Keratinocyte (primary cell): ENCODE results near the gene PEPD. TPM values are rescaled to one million over a fixed set of nuclear protein-coding genes. Genes with fewer than 3 reads are reported as not detected.

Experiments
- DNase-seq: peaks from one replicate; pipeline ENCODE4 v3.0.0-alpha.2; 2011; ENCODE audit warnings: low read depth, missing footprints, low spot score
- FAIRE-seq: peaks from 2 replicates; lab custom pipeline; 2011; peaks lifted over from hg19 to GRCh38; lab: Jason Lieb, UNC
- H2AFZ ChIP-seq: 2 replicates; pipeline ENCODE4 v1.6.0; 2012; ENCODE audit warnings: low read length, control low read depth, inconsistent platforms; ENCODE audit not compliant: control insufficient read depth
- H3K27ac ChIP-seq: 2 replicates; pipeline ENCODE4 v1.5.1; 2011; ENCODE audit warnings: low read length; ENCODE audit not compliant: control insufficient read depth, insufficient read depth
- H3K27me3 ChIP-seq: 3 replicates; pipeline ENCODE4 v1.6.0; 2011; ENCODE audit warnings: low read length; ENCODE audit not compliant: control insufficient read depth, insufficient read depth; ENCODE audit errors: extremely low read depth
- H3K36me3 ChIP-seq, 2 experiments: 2 replicates in 1 of 2; 3 replicates in 1 of 2; pipeline ENCODE4 v1.5.1; 2011; ENCODE audit warnings: low read length in 2 of 2, mild to moderate bottlenecking in 1 of 2; ENCODE audit not compliant: control insufficient read depth in 2 of 2, insufficient read depth in 2 of 2; ENCODE audit errors: extremely low read depth in 1 of 2
- H3K4me1 ChIP-seq: 3 replicates; pipeline ENCODE4 v1.5.1; 2011; ENCODE audit warnings: low read length; ENCODE audit not compliant: control insufficient read depth, insufficient read depth; ENCODE audit errors: extremely low read depth
- H3K4me2 ChIP-seq: 3 replicates; pipeline ENCODE4 v1.6.0; 2011; ENCODE audit warnings: low read depth, low read length; ENCODE audit not compliant: control insufficient read depth, insufficient read depth; ENCODE audit errors: extremely low read depth
- H3K4me3 ChIP-seq, 3 experiments: fragments of 200-600 bp in 1 of 3; sonication (generic) in 1 of 3; 2 replicates in 2 of 3; 3 replicates in 1 of 3; pipeline ENCODE4 v1.5.1; 2011 to 2016; ENCODE audit warnings: low read length in 3 of 3, mild to moderate bottlenecking in 3 of 3, control low read depth in 2 of 3, inconsistent platforms in 1 of 3, low read depth in 1 of 3, mixed read lengths in 1 of 3, mixed run types in 1 of 3, moderate library complexity in 1 of 3; ENCODE audit not compliant: control insufficient read depth in 2 of 3, insufficient read depth in 2 of 3; ENCODE audit errors: extremely low read depth in 1 of 3
- H3K79me2 ChIP-seq: 2 replicates; pipeline ENCODE4 v1.6.0; 2012; ENCODE audit warnings: low read length; ENCODE audit not compliant: control insufficient read depth, insufficient read depth
- H3K9ac ChIP-seq: 3 replicates; pipeline ENCODE4 v1.6.0; 2011; ENCODE audit warnings: low read length; ENCODE audit not compliant: control insufficient read depth, insufficient read depth; ENCODE audit errors: extremely low read depth
- H3K9me1 ChIP-seq: 3 replicates; pipeline ENCODE4 v1.6.0; 2011; ENCODE audit warnings: low read length; ENCODE audit not compliant: control insufficient read depth, insufficient read depth; ENCODE audit errors: extremely low read depth
- H3K9me3 ChIP-seq: 2 replicates; pipeline ENCODE4 v1.5.1; 2012; ENCODE audit warnings: low read depth, low read length; ENCODE audit not compliant: control insufficient read depth
- H4K20me1 ChIP-seq: 3 replicates; pipeline ENCODE4 v1.6.0; 2011; ENCODE audit warnings: low read length; ENCODE audit not compliant: control insufficient read depth, insufficient read depth; ENCODE audit errors: extremely low read depth
- EZH2 ChIP-seq: IDR thresholded peaks from one replicate; pipeline ENCODE4 v1.6.1; 2012; ENCODE audit warnings: inconsistent platforms, mild to moderate bottlenecking, low read length, moderate library complexity
- dilution Hi-C: fragments of 300-500 bp; cut with MboI; formaldehyde crosslinking; loops from one replicate; pipeline ENCODE4 v1.7.0; 2020; ENCODE audit warnings: low sequenced_read_pairs; ENCODE audit not compliant: extremely low pct_ligation_motif_present
- polyA plus RNA-seq, 5 experiments: library from polyadenylated mRNA; depleted of rRNA in 3 of 5; stranded (reverse) in 3 of 5; stranded (forward) in 1 of 5; unstranded in 1 of 5; fragments of >200 nt; gene quantifications; 1 replicate in 1 of 5; 2 replicates in 3 of 5; 3 replicates in 1 of 5; pipeline versions ENCODE4 v1.2.1 to v1.2.3, GENCODE V29; 2011 to 2012; ENCODE audit warnings: missing spikeins in 2 of 5, low read depth in 1 of 5, low replicate concordance in 1 of 5
- TF ChIP-seq, protein P1 (sequence below), 3 experiments: IDR thresholded peaks in 1 of 3; conservative IDR thresholded peaks in 1 of 3; optimal IDR thresholded peaks in 1 of 3; 2 replicates in 2 of 3; 3 replicates in 1 of 3; pipeline versions ENCODE3 to v1.5.1; 2011; ENCODE audit warnings: low read length in 3 of 3, mild to moderate bottlenecking in 3 of 3, moderate library complexity in 2 of 3, control low read depth in 1 of 3, inconsistent platforms in 1 of 3; ENCODE audit not compliant: insufficient read depth in 2 of 3; ENCODE audit errors: extremely low read depth in 1 of 3

Gene PEPD
- polyA plus RNA-seq, 1 donor (not counting 4 experiments of a cell fraction or from before 2014, with no cell fraction given): 36.9 TPM

DNA sequence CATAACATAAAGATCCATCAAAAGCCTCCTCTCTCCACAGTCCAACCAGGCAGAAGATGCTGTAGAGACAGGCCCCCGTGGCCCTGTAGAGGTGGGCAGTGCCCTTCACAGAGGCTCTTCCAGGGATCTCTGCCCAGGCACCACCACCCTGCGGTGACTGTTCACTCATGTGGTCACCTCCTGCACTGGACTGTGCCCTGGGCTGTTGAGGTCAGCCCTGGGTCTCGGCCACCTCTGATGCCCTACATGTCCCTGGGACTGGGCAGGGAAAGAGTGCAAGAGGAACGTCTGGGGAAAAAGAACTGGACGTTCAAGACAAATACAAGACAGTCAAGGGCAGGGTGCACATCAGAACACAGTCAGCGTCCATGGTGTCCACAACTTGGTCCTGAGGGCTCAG is 22.3 kb downstream of the PEPD start:
- Histone ChIP-seq H3K4me3 (no peak overlapping the region), H3K27me3 (no peaks in the 10 kb centered on the region), H3K9me3 (no peaks in the 10 kb centered on the region), H3K4me1 (no peaks in the 10 kb centered on the region), H3K9ac (no peak overlapping the region), H3K27ac (no peak overlapping the region), H3K9me1 (no peaks in the 10 kb centered on the region), H3K4me2 (no peak overlapping the region), H3K36me3 (peaks cover 0 to 9% of the 10 kb centered on the region in 2 experiments), H2AFZ (no peak overlapping the region), H4K20me1 (no peaks in the 10 kb centered on the region), H3K79me2 (no peaks in the 10 kb centered on the region)
- DNase-seq (no peak), FAIRE-seq (no peak)
- TF ChIP-seq, protein P1, sequence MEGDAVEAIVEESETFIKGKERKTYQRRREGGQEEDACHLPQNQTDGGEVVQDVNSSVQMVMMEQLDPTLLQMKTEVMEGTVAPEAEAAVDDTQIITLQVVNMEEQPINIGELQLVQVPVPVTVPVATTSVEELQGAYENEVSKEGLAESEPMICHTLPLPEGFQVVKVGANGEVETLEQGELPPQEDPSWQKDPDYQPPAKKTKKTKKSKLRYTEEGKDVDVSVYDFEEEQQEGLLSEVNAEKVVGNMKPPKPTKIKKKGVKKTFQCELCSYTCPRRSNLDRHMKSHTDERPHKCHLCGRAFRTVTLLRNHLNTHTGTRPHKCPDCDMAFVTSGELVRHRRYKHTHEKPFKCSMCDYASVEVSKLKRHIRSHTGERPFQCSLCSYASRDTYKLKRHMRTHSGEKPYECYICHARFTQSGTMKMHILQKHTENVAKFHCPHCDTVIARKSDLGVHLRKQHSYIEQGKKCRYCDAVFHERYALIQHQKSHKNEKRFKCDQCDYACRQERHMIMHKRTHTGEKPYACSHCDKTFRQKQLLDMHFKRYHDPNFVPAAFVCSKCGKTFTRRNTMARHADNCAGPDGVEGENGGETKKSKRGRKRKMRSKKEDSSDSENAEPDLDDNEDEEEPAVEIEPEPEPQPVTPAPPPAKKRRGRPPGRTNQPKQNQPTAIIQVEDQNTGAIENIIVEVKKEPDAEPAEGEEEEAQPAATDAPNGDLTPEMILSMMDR (optimal IDR thresholded peaks at IDR 0.05 in 1 of 3, IDR thresholded peaks at IDR 0.05 in 1 of 3, conservative IDR thresholded peaks at IDR 0.05 in 1 of 3; ENCODE audit: extremely low read depth in 1 of 3, insufficient read depth in 2 of 3, low read length in 3 of 3): no peak
- no peak for TF ChIP-seq EZH2
- dilution Hi-C loops: no loop called here

- Histone ChIP-seq H3K4me2 (no peak overlapping the region), H4K20me1 (no peaks in the 10 kb centered on the region), H3K9me3 (no peaks in the 10 kb centered on the region), H3K27me3 (no peaks in the 10 kb centered on the region), H3K36me3 (peaks cover 0 to 9% of the 10 kb centered on the region in 2 experiments), H3K9me1 (no peaks in the 10 kb centered on the region), H3K79me2 (no peaks in the 10 kb centered on the region), H3K9ac (no peak overlapping the region), H3K27ac (no peak overlapping the region), H3K4me3 (no peak overlapping the region), H3K4me1 (no peaks in the 10 kb centered on the region), H2AFZ (no peak overlapping the region)
- no peak for FAIRE-seq
- TF ChIP-seq, protein P1 (optimal IDR thresholded peaks at IDR 0.05 in 1 of 3, IDR thresholded peaks at IDR 0.05 in 1 of 3, conservative IDR thresholded peaks at IDR 0.05 in 1 of 3; ENCODE audit: extremely low read depth in 1 of 3, insufficient read depth in 2 of 3, low read length in 3 of 3): no peak
- TF ChIP-seq EZH2: no peak
- no peak for DNase-seq
- dilution Hi-C loops: no loop called here
Observed at GRCh38 chr19:33498391-33499000, 23.1 kb downstream of the PEPD start.
